GM10248 (cell line): ENCODE measurements around the gene TUBGCP6.

Experiments
- CTCF ChIA-PET: fragments of 300-600 bp; sonication (Branson Sonifier 250); formaldehyde crosslinking; extraction: SDS; loops from one replicate; lab custom pipeline; 2021; ENCODE audit warnings: antibody characterized with exemption; lab: Yijun Ruan, JAX
- POLR2A ChIA-PET: fragments of 350-650 bp; sonication (Branson Sonifier 250); formaldehyde crosslinking; extraction: SDS; loops from one replicate; lab custom pipeline; 2020; ENCODE audit warnings: antibody characterized with exemption; lab: Yijun Ruan, JAX
- DNase-seq: peaks from one replicate; pipeline ENCODE4 v3.0.0; 2012; ENCODE audit errors: extremely low spot score
- CTCF ChIP-seq: IDR thresholded peaks from 2 replicates; pipeline ENCODE4 v1.5.1; 2012; ENCODE audit warnings: mild to moderate bottlenecking, low read depth; ENCODE audit errors: extremely low read depth, missing control alignments, control extremely low read depth

TUBGCP6 gene

DNA sequence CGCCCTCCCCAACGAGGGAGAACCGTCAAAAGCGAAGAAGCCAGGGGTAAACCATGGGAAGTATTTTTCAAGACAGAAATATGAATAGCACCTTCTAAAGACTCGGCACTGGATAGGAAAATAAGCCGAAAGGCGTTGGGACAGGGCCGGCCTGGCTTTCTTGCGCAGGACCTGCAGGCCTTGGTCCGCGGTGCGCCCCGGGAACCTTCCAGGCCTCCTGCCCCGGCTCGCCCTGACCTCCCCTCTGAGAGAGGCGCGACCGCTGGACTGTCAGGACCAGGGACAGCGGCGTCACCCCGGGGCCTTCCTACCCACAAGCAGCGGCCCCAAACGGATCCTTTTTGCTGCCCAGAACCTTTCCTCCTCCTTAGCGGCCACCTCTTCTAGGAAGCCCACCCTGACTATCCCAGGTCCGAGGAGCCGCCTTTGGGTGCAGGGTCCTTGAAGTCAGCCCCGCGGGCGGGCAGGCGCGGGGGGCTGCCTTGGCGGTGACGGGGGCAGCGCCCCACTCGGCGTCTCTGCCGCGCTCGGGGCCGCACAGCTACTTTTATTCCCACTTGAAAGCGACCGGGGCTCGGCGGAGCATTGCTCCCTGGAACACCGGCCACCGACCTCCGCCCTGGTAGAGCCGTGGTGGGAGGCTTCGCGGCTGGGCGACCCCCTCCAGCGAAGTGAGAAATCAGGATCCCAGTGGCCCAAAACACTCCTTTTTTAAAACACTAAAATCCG, 26.0 kb upstream of the TUBGCP6 start:
- TF ChIP-seq CTCF: no peak
- peak; percentile 75 for DNase-seq
- POLR2A ChIA-PET: interaction anchor here (0.6 kb wide), 1 partner anchor 123 kb away, joined by 6 read pairs; no protein-coding TSS in a partner anchor
- CTCF ChIA-PET: interaction anchor here (0.8 to 6.6 kb wide), 6 partner anchors 18 to 82 kb away, joined by 3 to 65 read pairs (median 6); partner anchors contain the start of gene DENND6B

DNA sequence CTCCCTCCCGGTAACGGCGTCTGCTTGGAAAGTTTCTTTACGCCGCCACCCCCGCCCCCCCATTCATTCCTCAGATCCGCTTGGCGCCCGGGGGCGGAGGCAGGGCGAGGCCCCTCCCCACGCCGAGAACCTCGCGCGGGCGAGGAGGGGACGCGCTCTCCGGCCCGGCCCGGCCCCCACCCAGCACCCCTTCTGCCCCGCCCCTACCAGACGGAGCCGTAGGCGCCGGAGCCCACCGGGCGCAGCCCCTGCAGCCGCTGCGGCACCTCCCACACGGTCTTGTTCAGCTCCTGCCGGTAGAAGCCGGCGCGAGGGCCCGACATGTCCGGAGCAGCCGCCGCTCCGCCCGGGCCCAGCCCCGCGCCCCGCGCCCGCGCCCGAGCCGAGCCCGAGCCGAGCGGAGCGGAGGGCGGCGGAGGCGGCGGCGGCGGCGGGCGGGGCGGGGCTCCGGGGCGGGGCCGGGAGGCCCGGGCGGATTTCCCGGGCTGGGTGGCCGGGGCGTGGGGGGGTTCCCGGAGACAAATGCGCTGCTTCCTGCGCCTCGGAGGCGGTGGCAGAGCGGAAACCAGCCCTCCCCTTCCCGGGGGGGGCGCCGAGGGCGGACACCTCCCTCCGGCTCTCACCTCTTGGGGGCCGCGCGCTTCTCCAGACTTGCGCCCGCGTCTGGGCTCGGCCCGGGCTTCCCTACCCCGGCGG, 25.3 kb upstream of the TUBGCP6 start, which contains the start of gene MAPK11:
TSS of gene MAPK11 (minus strand) at position 411 of the 696 bp plus-strand sequence. CDS start at position 323, 88 bp downstream.
- DNase-seq: peak; percentile 78
- TF ChIP-seq CTCF: no peak
- ChIA-PET POLR2A (no interaction called here), CTCF (interaction anchor here (1.4 kb wide), 1 partner anchor 256 kb away, joined by 3 read pairs; the partner anchor contains the start of gene SCO2)

DNA sequence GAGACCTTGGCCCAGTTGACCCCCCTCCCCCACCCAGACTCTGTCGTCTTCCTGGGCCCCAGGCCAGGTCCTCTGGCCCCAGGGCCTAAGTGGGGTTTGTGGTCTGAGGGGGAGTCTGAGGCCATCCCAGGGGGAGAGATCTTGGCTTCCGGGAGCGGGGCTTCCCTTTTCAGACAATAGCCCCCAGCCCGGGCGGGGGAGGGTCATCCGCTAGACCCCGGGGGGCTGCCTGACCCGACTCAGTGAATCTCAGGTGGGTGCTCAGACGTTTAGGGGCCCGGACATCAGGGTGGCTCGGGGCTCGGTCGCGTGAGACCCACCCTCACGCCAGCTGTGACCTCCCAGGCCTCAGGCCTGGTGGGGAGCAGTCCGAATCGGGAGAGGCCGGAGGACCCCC, 24.7 kb upstream of the TUBGCP6 start:
- ChIA-PET POLR2A (no interaction called here), CTCF (interaction anchor here (1.4 kb wide), 1 partner anchor 256 kb away, joined by 3 read pairs; the partner anchor contains the start of gene SCO2)
- no peak for TF ChIP-seq CTCF
- DNase-seq: no peak

GRCh38 chr22:50268655-50269113, 23.9 kb upstream of the TUBGCP6 start:
- CTCF ChIA-PET: interaction anchor here (1.4 to 2.1 kb wide), 2 partner anchors 73 to 257 kb away, joined by 3 to 7 read pairs; partner anchors contain the start of gene SCO2

GRCh38 chr22:50267591-50268390, 23.0 kb upstream of the TUBGCP6 start:
- CTCF ChIA-PET: interaction anchor here (1.5 to 7.9 kb wide), 4 partner anchors 8 to 74 kb away, joined by 5 to 64 read pairs (median 24); partner anchors contain the start of genes HDAC10 and TUBGCP6
- POLR2A ChIA-PET: interaction anchor here (0.7 kb wide), 2 partner anchors 16 to 95 kb away, joined by 4 to 9 read pairs; no protein-coding TSS in a partner anchor
- DNase-seq: peak; percentile 78
- TF ChIP-seq CTCF: peak; percentile 45

More at GRCh38 chr22:50268655-50269113, 23.9 kb upstream of the TUBGCP6 start:
- DNase-seq: no peak
- POLR2A ChIA-PET: no interaction called here
- no peak for TF ChIP-seq CTCF
